Liver (tissue), 9 donors: ENCODE results near the gene RPL23. TPM values are rescaled to one million over a fixed set of nuclear protein-coding genes. Genes with fewer than 3 reads are reported as not detected.

ENCODE experiments used
- DNase-seq: peaks from one replicate; pipeline ENCODE4 v3.0.0-alpha.2; 2017; ENCODE audit warnings: low spot score
- H3K27ac ChIP-seq, 2 donors: one replicate each; pipeline ENCODE4 v1.7.0; 2013; ENCODE audit warnings: inconsistent platforms in 2 of 2, low read length in 2 of 2, control low read depth in 1 of 2, low read depth in 1 of 2, mild to moderate bottlenecking in 1 of 2
- H3K27me3 ChIP-seq, 4 donors: one replicate each; pipeline versions ENCODE4 v1.6.1 to v1.7.0; 2013; ENCODE audit warnings: low read length in 3 of 4, inconsistent platforms in 1 of 4, mild to moderate bottlenecking in 1 of 4, moderate library complexity in 1 of 4; ENCODE audit not compliant: control insufficient read depth in 4 of 4, insufficient read depth in 4 of 4
- H3K36me3 ChIP-seq, 4 donors: one replicate each; pipeline versions ENCODE4 v1.6.1 to v1.7.0; 2013; ENCODE audit warnings: low read length in 3 of 4, mild to moderate bottlenecking in 3 of 4, low read depth in 1 of 4, moderate library complexity in 1 of 4; ENCODE audit not compliant: control insufficient read depth in 4 of 4, insufficient read depth in 3 of 4
- H3K4me1 ChIP-seq, 4 donors: one replicate each; pipeline versions ENCODE4 v1.6.1 to v1.7.0; 2013; ENCODE audit warnings: low read length in 3 of 4, mild to moderate bottlenecking in 3 of 4, moderate library complexity in 1 of 4; ENCODE audit not compliant: control insufficient read depth in 4 of 4, insufficient read depth in 4 of 4
- H3K4me3 ChIP-seq, 3 donors: one replicate each; pipeline versions ENCODE4 v1.6.1 to v1.7.0; 2013; ENCODE audit warnings: low read length in 3 of 3, control low read depth in 1 of 3, low read depth in 1 of 3, mild to moderate bottlenecking in 1 of 3
- H3K9ac ChIP-seq, 2 donors: one replicate each; pipeline ENCODE4 v1.7.0; 2013; ENCODE audit warnings: low read length in 2 of 2, mild to moderate bottlenecking in 2 of 2, moderate library complexity in 2 of 2, control low read depth in 1 of 2, low read depth in 1 of 2
- H3K9me3 ChIP-seq, 4 donors: one replicate each; pipeline versions ENCODE4 v1.6.1 to v1.7.0; 2013; ENCODE audit warnings: low read length in 3 of 4; ENCODE audit not compliant: control insufficient read depth in 4 of 4
- CTCF ChIP-seq: fragments of 150-350 bp; IDR thresholded peaks from 2 replicates; pipeline ENCODE4 v1.5.1; 2017; ENCODE audit warnings: improper control_type of control experiment, low read depth, low read length; ENCODE audit not compliant: missing input control
- EGR1 ChIP-seq, 2 donors: IDR thresholded peaks; 2 replicates each; pipeline ENCODE4 v1.6.1; 2016 to 2018; ENCODE audit warnings: antibody characterized with exemption in 2 of 2, low read depth in 2 of 2
- FOXA1 ChIP-seq: IDR thresholded peaks from 2 replicates; pipeline ENCODE4 v1.6.1; 2016; ENCODE audit warnings: antibody characterized with exemption
- FOXA2 ChIP-seq: IDR thresholded peaks from 2 replicates; pipeline ENCODE4 v1.6.1; 2016; ENCODE audit warnings: antibody characterized with exemption
- GABPA ChIP-seq, 2 donors: IDR thresholded peaks in 1 of 2; conservative IDR thresholded peaks in 1 of 2; 2 replicates each; pipeline ENCODE4 v1.6.1; 2016; ENCODE audit warnings: antibody characterized with exemption in 2 of 2, mild to moderate bottlenecking in 1 of 2, moderate library complexity in 1 of 2
- HNF4G ChIP-seq: IDR thresholded peaks from 2 replicates; pipeline ENCODE4 v1.6.1; 2016; ENCODE audit warnings: antibody characterized with exemption
- JUND ChIP-seq, 2 donors: IDR thresholded peaks; 2 replicates each; pipeline ENCODE4 v1.6.1; 2016; ENCODE audit warnings: antibody characterized with exemption in 2 of 2
- MAX ChIP-seq: IDR thresholded peaks from 2 replicates; pipeline ENCODE4 v1.6.1; 2016; ENCODE audit warnings: antibody characterized with exemption
- NR2F2 ChIP-seq: IDR thresholded peaks from 2 replicates; pipeline ENCODE4 v1.6.1; 2016; ENCODE audit warnings: antibody characterized with exemption
- RAD21 ChIP-seq, 2 donors: IDR thresholded peaks; 2 replicates each; pipeline ENCODE4 v1.6.1; 2016; ENCODE audit warnings: antibody characterized with exemption in 2 of 2, mild to moderate bottlenecking in 2 of 2
- REST ChIP-seq: IDR thresholded peaks from 2 replicates; pipeline ENCODE4 v1.6.1; 2016; ENCODE audit warnings: antibody characterized with exemption, mild to moderate bottlenecking
- RXRA ChIP-seq, 2 donors: IDR thresholded peaks; 2 replicates each; pipeline ENCODE4 v1.6.1; 2017 to 2018; ENCODE audit warnings: antibody characterized with exemption in 2 of 2, mild to moderate bottlenecking in 1 of 2
- SP1 ChIP-seq: IDR thresholded peaks from 2 replicates; pipeline ENCODE4 v1.6.1; 2018; ENCODE audit warnings: antibody characterized with exemption, mild to moderate bottlenecking
- TAF1 ChIP-seq: conservative IDR thresholded peaks from 2 replicates; pipeline ENCODE4 v1.6.1; 2016; ENCODE audit warnings: antibody characterized with exemption, mild to moderate bottlenecking
- YY1 ChIP-seq: IDR thresholded peaks from 2 replicates; pipeline ENCODE4 v1.6.1; 2016; ENCODE audit warnings: antibody characterized with exemption, mild to moderate bottlenecking
- WGBS: extraction: QIAGEN DNeasy Blood & Tissue Kit; methylation state at CpG from one replicate; pipeline ENCODE4 v1.1.7; 2013; 5-methylcytosine and 5-hydroxymethylcytosine counted together
- polyA plus RNA-seq, 2 donors: library from polyadenylated mRNA; stranded (reverse) in 1 of 2; unstranded in 1 of 2; fragments of 200-250 nt in 1 of 2; fragments of >200 nt in 1 of 2; fragmentation: Nextera tagmentation in 1 of 2; extraction: Ambion mirVana in 1 of 2; gene quantifications; one replicate each; pipeline versions ENCODE4 v1.2.1 to v1.2.3, GENCODE V29; 2013 to 2015
- total RNA-seq, 2 donors: library from RNA; depleted of rRNA; stranded (reverse); fragments of >200 nt; gene quantifications; one replicate each; pipeline ENCODE4 v1.2.3, GENCODE V29; 2014
- TF ChIP-seq, protein P1 (sequence below): IDR thresholded peaks from 2 replicates; pipeline ENCODE4 v1.6.1; 2016; ENCODE audit warnings: antibody characterized with exemption
- TF ChIP-seq, protein P2 (sequence below): IDR thresholded peaks from 2 replicates; pipeline ENCODE4 v1.6.1; 2016; ENCODE audit warnings: antibody characterized with exemption
- donor health status: healthy.
- donor health status: healthy.
- donor health status: healthy.
- donor health status: healthy.
- donor health status: healthy.

RPL23 gene
- total and polyA plus RNA-seq, 4 donors = 284 to 797 (median 646) TPM

- H3K4me3 ChIP-seq = no peak overlapping the region
- H3K9ac ChIP-seq = no peak overlapping the region
- DNase-seq = no peak
- 64% methylated on average over 10 of the region's 10 CpGs for WGBS
- TF ChIP-seq GABPA (IDR thresholded peaks at IDR 0.05 in 1 of 2, conservative IDR thresholded peaks at IDR 0.05 in 1 of 2) = no peak
- no peak for TF ChIP-seq EGR1 (IDR thresholded peaks at IDR 0.05; ENCODE audit: low read depth in 2 of 2)
- TF ChIP-seq NR2F2 = no peak
- TF ChIP-seq, protein P1, sequence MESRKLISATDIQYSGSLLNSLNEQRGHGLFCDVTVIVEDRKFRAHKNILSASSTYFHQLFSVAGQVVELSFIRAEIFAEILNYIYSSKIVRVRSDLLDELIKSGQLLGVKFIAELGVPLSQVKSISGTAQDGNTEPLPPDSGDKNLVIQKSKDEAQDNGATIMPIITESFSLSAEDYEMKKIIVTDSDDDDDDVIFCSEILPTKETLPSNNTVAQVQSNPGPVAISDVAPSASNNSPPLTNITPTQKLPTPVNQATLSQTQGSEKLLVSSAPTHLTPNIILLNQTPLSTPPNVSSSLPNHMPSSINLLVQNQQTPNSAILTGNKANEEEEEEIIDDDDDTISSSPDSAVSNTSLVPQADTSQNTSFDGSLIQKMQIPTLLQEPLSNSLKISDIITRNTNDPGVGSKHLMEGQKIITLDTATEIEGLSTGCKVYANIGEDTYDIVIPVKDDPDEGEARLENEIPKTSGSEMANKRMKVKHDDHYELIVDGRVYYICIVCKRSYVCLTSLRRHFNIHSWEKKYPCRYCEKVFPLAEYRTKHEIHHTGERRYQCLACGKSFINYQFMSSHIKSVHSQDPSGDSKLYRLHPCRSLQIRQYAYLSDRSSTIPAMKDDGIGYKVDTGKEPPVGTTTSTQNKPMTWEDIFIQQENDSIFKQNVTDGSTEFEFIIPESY = no peak
- TF ChIP-seq RXRA (IDR thresholded peaks at IDR 0.05) = no peak
- TF ChIP-seq FOXA2 = no peak
- no peak for TF ChIP-seq FOXA1
- no peak for TF ChIP-seq JUND (IDR thresholded peaks at IDR 0.05)
- TF ChIP-seq, protein P2, sequence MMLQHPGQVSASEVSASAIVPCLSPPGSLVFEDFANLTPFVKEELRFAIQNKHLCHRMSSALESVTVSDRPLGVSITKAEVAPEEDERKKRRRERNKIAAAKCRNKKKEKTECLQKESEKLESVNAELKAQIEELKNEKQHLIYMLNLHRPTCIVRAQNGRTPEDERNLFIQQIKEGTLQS = no peak
- no peak for TF ChIP-seq HNF4G
- TF ChIP-seq REST = no peak
- no peak for TF ChIP-seq TAF1
- TF ChIP-seq YY1 = no peak
- no peak for TF ChIP-seq RAD21 (IDR thresholded peaks at IDR 0.05)
- TF ChIP-seq CTCF = no peak
- TF ChIP-seq SP1 = no peak
- no peak for TF ChIP-seq MAX
- peaks cover 3 to 12% (median 7%) of the 10 kb centered on the region in 4 donors for H3K36me3 ChIP-seq
- H3K27ac ChIP-seq = peak overlapping the region in 1 of 2 donors; percentile 36
- H3K9me3 ChIP-seq = no peaks in the 10 kb centered on the region
- H3K27me3 ChIP-seq = no peaks in the 10 kb centered on the region
- H3K4me1 ChIP-seq = peaks cover 5 to 50% (median 47%) of the 10 kb centered on the region in 4 donors
These were observed 21.2 kb upstream of the RPL23 start for GRCh38 chr17:38874505-38875400.
